ENCODE results near the gene IMMP1L.

DNA sequence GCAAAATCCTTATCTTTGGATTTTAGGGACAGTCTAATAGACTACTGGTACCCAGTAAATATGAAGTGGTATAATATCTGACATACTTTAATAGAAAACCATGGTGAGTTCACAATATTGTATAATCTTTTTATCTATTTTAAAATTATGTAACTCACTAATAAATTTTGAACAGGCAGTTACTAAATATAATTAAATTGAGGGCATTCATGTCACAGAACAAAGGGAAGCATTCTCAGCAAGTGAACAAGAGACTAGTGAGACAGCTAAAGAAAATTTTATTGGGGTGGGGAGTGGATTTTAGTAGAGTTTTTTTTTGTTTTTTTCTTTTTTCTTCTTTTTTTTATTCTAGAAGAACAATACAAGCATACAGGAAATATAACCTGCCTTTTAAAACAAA, 84.8 kb downstream of the IMMP1L start:
- TF ChIP-seq, protein P1, sequence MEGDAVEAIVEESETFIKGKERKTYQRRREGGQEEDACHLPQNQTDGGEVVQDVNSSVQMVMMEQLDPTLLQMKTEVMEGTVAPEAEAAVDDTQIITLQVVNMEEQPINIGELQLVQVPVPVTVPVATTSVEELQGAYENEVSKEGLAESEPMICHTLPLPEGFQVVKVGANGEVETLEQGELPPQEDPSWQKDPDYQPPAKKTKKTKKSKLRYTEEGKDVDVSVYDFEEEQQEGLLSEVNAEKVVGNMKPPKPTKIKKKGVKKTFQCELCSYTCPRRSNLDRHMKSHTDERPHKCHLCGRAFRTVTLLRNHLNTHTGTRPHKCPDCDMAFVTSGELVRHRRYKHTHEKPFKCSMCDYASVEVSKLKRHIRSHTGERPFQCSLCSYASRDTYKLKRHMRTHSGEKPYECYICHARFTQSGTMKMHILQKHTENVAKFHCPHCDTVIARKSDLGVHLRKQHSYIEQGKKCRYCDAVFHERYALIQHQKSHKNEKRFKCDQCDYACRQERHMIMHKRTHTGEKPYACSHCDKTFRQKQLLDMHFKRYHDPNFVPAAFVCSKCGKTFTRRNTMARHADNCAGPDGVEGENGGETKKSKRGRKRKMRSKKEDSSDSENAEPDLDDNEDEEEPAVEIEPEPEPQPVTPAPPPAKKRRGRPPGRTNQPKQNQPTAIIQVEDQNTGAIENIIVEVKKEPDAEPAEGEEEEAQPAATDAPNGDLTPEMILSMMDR (IDR thresholded peaks at IDR 0.05), result no peak
- TF ChIP-seq POLR2A (IDR thresholded peaks at IDR 0.05), result no peak
